HEK293 (cell line): ENCODE measurements around the gene SLC9C2.

ENCODE experiments used
- ATF2 ChIP-seq: fragments of 450-650 bp; formaldehyde crosslinking; IDR thresholded peaks from 2 replicates; pipeline ENCODE4 v1.5.1; 2016; ENCODE audit warnings: missing biosample characterization, missing genetic modification characterization, low read depth
- CTCF ChIP-seq: fragments of 450-650 bp; formaldehyde crosslinking; IDR thresholded peaks from 2 replicates; pipeline ENCODE4 v1.5.1; 2016; ENCODE audit warnings: missing biosample characterization, missing genetic modification characterization
- KLF8 ChIP-seq: fragments of 450-650 bp; formaldehyde crosslinking; IDR thresholded peaks from 2 replicates; pipeline ENCODE4 v1.5.1; 2016; ENCODE audit warnings: missing biosample characterization, missing genetic modification characterization
- YY1 ChIP-seq: fragments of 450-650 bp; formaldehyde crosslinking; IDR thresholded peaks from 2 replicates; pipeline ENCODE4 v1.5.1; 2018; ENCODE audit warnings: missing biosample characterization, missing genetic modification characterization
- ZBTB1 ChIP-seq: fragments of 450-650 bp; formaldehyde crosslinking; IDR thresholded peaks from 2 replicates; pipeline ENCODE4 v1.5.1; 2016; ENCODE audit warnings: missing biosample characterization, missing genetic modification characterization
- ZBTB26 ChIP-seq: fragments of 450-650 bp; formaldehyde crosslinking; optimal IDR thresholded peaks from 2 replicates; pipeline ENCODE3; 2016; ENCODE audit warnings: missing biosample characterization, mild to moderate bottlenecking, missing genetic modification characterization
- ZNF155 ChIP-seq: fragments of 450-650 bp; formaldehyde crosslinking; IDR thresholded peaks from 2 replicates; pipeline ENCODE4 v1.5.1; 2016; ENCODE audit warnings: missing biosample characterization, missing genetic modification characterization
- ZNF24 ChIP-seq: fragments of 450-650 bp; formaldehyde crosslinking; IDR thresholded peaks from 2 replicates; pipeline ENCODE4 v1.5.1; 2016; ENCODE audit warnings: missing biosample characterization, missing genetic modification characterization
- ZNF416 ChIP-seq: fragments of 450-650 bp; formaldehyde crosslinking; IDR thresholded peaks from 2 replicates; pipeline ENCODE4 v1.5.1; 2016; ENCODE audit warnings: missing biosample characterization, missing genetic modification characterization
- ZNF423 ChIP-seq: fragments of 450-650 bp; formaldehyde crosslinking; IDR thresholded peaks from 2 replicates; pipeline ENCODE4 v1.5.1; 2016; ENCODE audit warnings: missing biosample characterization, missing genetic modification characterization
- ZNF518A ChIP-seq: fragments of 450-650 bp; formaldehyde crosslinking; conservative IDR thresholded peaks from 2 replicates; pipeline ENCODE4 v1.5.1; 2016; ENCODE audit warnings: low read depth, missing biosample characterization, missing genetic modification characterization

- TF ChIP-seq CTCF (tag by site-specific recombination), result no peak
- no peak for TF ChIP-seq ZNF24
- no peak for TF ChIP-seq KLF8 (tag by site-specific recombination)
- no peak for TF ChIP-seq ZNF155
- no peak for TF ChIP-seq ZNF423 (tag by site-specific recombination)
- no peak for TF ChIP-seq ATF2 (tag by site-specific recombination)
- TF ChIP-seq ZBTB26, result no peak
- TF ChIP-seq ZNF518A (tag by site-specific recombination), result no peak
- TF ChIP-seq ZNF416 (tag by site-specific recombination), result no peak
- TF ChIP-seq ZBTB1 (tag by site-specific recombination), result no peak
- TF ChIP-seq YY1 (tag by site-specific recombination), result no peak
These were observed 94.3 kb downstream of the SLC9C2 start for GRCh38 chr1:173508541-173508940.
